SU-DHL-6 (cell line): Measurements from ENCODE around the gene MYLK.

Experiments used
- H2AFZ ChIP-seq: fragments of 200-600 bp; sonication (generic); 2 replicates; pipeline ENCODE4 v1.6.1; 2014; ENCODE audit warnings: low read depth, mild to moderate bottlenecking, moderate library complexity, mixed read lengths, antibody characterized with exemption, low read length; ENCODE audit not compliant: severe bottlenecking
- H3F3A ChIP-seq: fragments of 200-600 bp; shearing (Covaris generic); 2 replicates; pipeline ENCODE4 v1.6.0; 2016; ENCODE audit warnings: antibody characterized with exemption, mild to moderate bottlenecking; ENCODE audit not compliant: insufficient read depth
- H3K27ac ChIP-seq: fragments of 200-600 bp; sonication (generic); 2 replicates; pipeline ENCODE4 v1.5.1; 2016; ENCODE audit warnings: low read depth, mild to moderate bottlenecking, low read length, moderate library complexity, mixed read lengths
- H3K27me3 ChIP-seq: fragments of 200-600 bp; sonication (generic), shearing (Covaris generic); 2 replicates; pipeline ENCODE4 v1.6.0; 2014; ENCODE audit warnings: mild to moderate bottlenecking, low read length
- H3K36me3 ChIP-seq: fragments of 200-600 bp; sonication (generic); 2 replicates; pipeline ENCODE4 v1.6.1; 2014; ENCODE audit warnings: mild to moderate bottlenecking, low read length, mixed read lengths
- H3K4me2 ChIP-seq: fragments of 300-600, 200-600 bp; shearing (Covaris generic), sonication (generic); 2 replicates; pipeline ENCODE4 v1.6.0; 2014; ENCODE audit warnings: low read length, low read depth, mild to moderate bottlenecking; ENCODE audit not compliant: poor library complexity, severe bottlenecking
- H3K4me3 ChIP-seq: fragments of 200-600 bp; sonication (generic); 2 replicates; pipeline ENCODE4 v1.5.1; 2014; ENCODE audit warnings: antibody characterized with exemption, low read length, mild to moderate bottlenecking, mixed read lengths; ENCODE audit not compliant: insufficient read depth, poor library complexity, severe bottlenecking
- H3K79me2 ChIP-seq: fragments of 200-600 bp; sonication (generic); 2 replicates; pipeline ENCODE4 v1.6.1; 2014; ENCODE audit warnings: mild to moderate bottlenecking, low read length, moderate library complexity; ENCODE audit not compliant: insufficient read depth
- H3K9ac ChIP-seq: fragments of 200-600 bp; sonication (generic); 2 replicates; pipeline ENCODE4 v1.7.0; 2014; ENCODE audit warnings: mild to moderate bottlenecking, low read length
- H3K9me2 ChIP-seq: fragments of 200-600 bp; sonication (generic); replicated peaks from 2 replicates; pipeline ENCODE4 v1.6.1; 2014; ENCODE audit warnings: low read length; ENCODE audit not compliant: insufficient read depth
- H3K9me3 ChIP-seq: fragments of 200-600 bp; sonication (generic); 2 replicates; pipeline ENCODE4 v1.6.1; 2014; ENCODE audit warnings: low read length, mixed read lengths; ENCODE audit not compliant: insufficient read depth
- H4K20me1 ChIP-seq: fragments of 200-600 bp; sonication (generic); 2 replicates; pipeline ENCODE4 v1.6.1; 2014; ENCODE audit warnings: low read depth, mild to moderate bottlenecking, antibody characterized with exemption, low read length, moderate library complexity, mixed read lengths
- CTCF ChIP-seq: fragments of 200-600 bp; sonication (generic); IDR thresholded peaks from one replicate; pipeline ENCODE4 v1.5.1; 2017; ENCODE audit warnings: antibody characterized with exemption, mild to moderate bottlenecking, low read length, moderate library complexity; ENCODE audit not compliant: insufficient read depth, poor library complexity, severe bottlenecking
- EZH2phosphoT487 ChIP-seq: fragments of 200-600 bp; sonication (generic), shearing (Covaris generic); conservative IDR thresholded peaks from 2 replicates; pipeline ENCODE4 v1.6.1; 2018; ENCODE audit warnings: mild to moderate bottlenecking, antibody characterized with exemption, low read length, moderate library complexity, mixed read lengths

Gene MYLK

DNA sequence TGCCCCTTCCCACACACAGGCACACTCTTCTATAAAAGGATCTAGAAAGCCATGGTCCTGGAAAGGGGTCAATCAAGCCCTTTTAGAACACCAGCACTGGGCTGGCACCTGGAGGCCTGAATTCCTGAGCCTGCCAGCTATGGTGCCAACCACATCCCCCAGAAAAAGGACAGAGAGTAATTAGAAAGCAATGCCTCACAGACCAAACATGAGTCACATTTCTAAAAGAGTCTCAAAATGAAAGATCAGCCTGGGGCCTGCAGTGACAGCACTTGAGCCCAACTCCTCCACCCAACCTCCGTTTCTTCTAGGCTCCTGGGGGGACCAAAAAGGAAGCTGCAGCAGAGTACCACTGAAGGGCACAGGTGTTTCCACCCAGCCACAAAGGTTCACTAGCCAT lies 14.1 kb downstream of the MYLK start:
- Histone ChIP-seq H3K4me2 (no peak overlapping the region), H3K27ac (no peak overlapping the region), H4K20me1 (no peaks in the 10 kb centered on the region), H2AFZ (no peak overlapping the region), H3K36me3 (no peaks in the 10 kb centered on the region), H3K9me3 (no peaks in the 10 kb centered on the region), H3K4me3 (no peak overlapping the region), H3K9ac (no peak overlapping the region), H3F3A (no peaks in the 10 kb centered on the region), H3K9me2 (no peaks in the 10 kb centered on the region), H3K79me2 (no peaks in the 10 kb centered on the region), H3K27me3 (no peaks in the 10 kb centered on the region)
- TF ChIP-seq CTCF: no peak
- no peak for TF ChIP-seq EZH2phosphoT487

DNA sequence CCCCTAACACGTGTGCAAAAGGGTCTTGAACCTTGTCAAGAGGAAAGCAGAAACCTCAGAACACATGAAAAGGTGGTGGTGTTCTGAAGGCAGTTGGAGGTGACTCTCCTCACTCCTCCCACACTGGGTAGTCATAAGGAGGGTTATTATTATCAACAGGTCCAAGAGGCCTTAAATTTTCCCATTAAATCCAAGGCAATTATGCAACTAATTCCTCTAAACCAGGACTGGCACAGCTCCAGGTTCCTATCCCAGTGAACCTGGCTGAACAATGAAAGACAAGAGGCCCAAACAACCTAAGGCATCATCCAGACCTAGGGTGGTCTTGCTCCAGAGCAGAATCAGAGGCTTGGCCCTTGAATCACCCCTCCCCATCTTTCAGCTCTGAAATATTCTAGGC lies 15.0 kb downstream of the MYLK start:
- no peak overlapping the region for H3K9ac ChIP-seq
- H3K36me3 ChIP-seq: no peaks in the 10 kb centered on the region
- no peaks in the 10 kb centered on the region for H3F3A ChIP-seq
- no peaks in the 10 kb centered on the region for H3K9me3 ChIP-seq
- no peaks in the 10 kb centered on the region for H3K9me2 ChIP-seq
- H3K79me2 ChIP-seq: no peaks in the 10 kb centered on the region
- H4K20me1 ChIP-seq: no peaks in the 10 kb centered on the region
- H3K27ac ChIP-seq: no peak overlapping the region
- no peak overlapping the region for H2AFZ ChIP-seq
- TF ChIP-seq CTCF (no peak), EZH2phosphoT487 (no peak)
- H3K4me2 ChIP-seq: no peak overlapping the region
- H3K4me3 ChIP-seq: no peak overlapping the region
- no peaks in the 10 kb centered on the region for H3K27me3 ChIP-seq

DNA sequence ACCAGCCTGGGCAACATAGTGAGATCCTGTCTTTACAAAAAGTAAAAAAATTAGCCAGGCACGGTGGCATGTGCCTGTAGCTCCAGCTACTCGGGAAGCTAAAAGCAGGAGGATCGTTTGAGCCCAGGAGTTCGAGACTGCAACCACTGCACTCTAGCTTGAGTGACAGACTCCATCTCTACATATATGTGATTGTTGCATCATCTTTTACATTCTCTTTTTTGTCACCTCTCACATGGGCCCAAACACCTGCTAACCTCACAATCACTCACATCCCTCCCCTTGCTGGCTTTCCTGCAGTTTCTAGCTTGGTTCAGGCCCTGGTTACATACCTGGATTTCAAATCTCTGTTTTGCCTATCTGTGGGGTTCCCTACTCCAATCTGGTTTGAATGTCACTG lies 19.4 kb downstream of the MYLK start:
- Histone ChIP-seq H3K4me2 (no peak overlapping the region), H3K79me2 (no peaks in the 10 kb centered on the region)
- no peak for TF ChIP-seq CTCF
- no peak for TF ChIP-seq EZH2phosphoT487

DNA sequence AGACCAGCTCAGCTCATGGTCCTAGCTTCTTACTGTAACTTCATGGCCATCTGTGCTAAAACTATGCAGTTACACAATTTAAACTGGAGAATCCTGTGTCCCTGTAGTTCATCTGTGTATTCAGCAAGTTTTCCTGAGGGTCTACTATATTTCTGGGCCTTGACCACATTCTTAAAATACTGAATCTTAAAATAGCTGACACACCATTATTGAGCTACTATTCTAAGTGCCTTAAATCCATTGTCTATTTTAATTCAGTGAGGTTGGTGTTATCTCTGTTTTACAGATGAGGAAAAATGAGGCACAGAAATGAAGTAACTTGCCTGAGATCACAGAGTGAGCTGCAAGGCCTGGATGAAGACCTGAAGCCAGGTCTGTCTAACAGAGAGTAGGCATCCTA lies 22.0 kb downstream of the MYLK start:
- no peak overlapping the region for H3K27ac ChIP-seq
- H3K4me2 ChIP-seq: no peak overlapping the region
- no peak overlapping the region for H2AFZ ChIP-seq
- no peaks in the 10 kb centered on the region for H3F3A ChIP-seq
- H3K4me3 ChIP-seq: no peak overlapping the region
- no peaks in the 10 kb centered on the region for H3K27me3 ChIP-seq
- H4K20me1 ChIP-seq: no peaks in the 10 kb centered on the region
- no peaks in the 10 kb centered on the region for H3K9me3 ChIP-seq
- no peak for TF ChIP-seq EZH2phosphoT487
- no peaks in the 10 kb centered on the region for H3K79me2 ChIP-seq
- H3K36me3 ChIP-seq: no peaks in the 10 kb centered on the region
- no peaks in the 10 kb centered on the region for H3K9me2 ChIP-seq
- H3K9ac ChIP-seq: no peak overlapping the region

More for the DNA sequence above, 19.4 kb downstream of the MYLK start:
- H3K9me2 ChIP-seq: no peaks in the 10 kb centered on the region
- no peaks in the 10 kb centered on the region for H4K20me1 ChIP-seq
- H3K4me3 ChIP-seq: no peak overlapping the region
- no peak overlapping the region for H3K27ac ChIP-seq
- H3K27me3 ChIP-seq: no peaks in the 10 kb centered on the region
- no peaks in the 10 kb centered on the region for H3K36me3 ChIP-seq
- H3K9me3 ChIP-seq: no peaks in the 10 kb centered on the region
- no peak overlapping the region for H3K9ac ChIP-seq
- H2AFZ ChIP-seq: no peak overlapping the region
- no peaks in the 10 kb centered on the region for H3F3A ChIP-seq
